ENCODE results near the gene PLA2G2A. TPM values are rescaled to one million over a fixed set of nuclear protein-coding genes. Genes with fewer than 3 reads are reported as not detected.

Gene PLA2G2A
- total RNA-seq, 1 donor: not detected

Other genes with a start within 250 kb of the PLA2G2A start
- 11.1 TPM for gene TMCO4, start 179.7 kb downstream of the PLA2G2A start, total RNA-seq
- not detected for gene RNF186, start 164.3 kb downstream of the PLA2G2A start, total RNA-seq
- gene OTUD3, start 97.2 kb downstream of the PLA2G2A start, total RNA-seq: 8.7 TPM
- gene PLA2G2E, start 56.0 kb downstream of the PLA2G2A start, total RNA-seq: not detected
- gene PLA2G5, start 90.6 kb upstream of the PLA2G2A start, total RNA-seq: not detected
- not detected for gene PLA2G2D, start 139.9 kb upstream of the PLA2G2A start, total RNA-seq
- not detected for gene PLA2G2F, start 159.7 kb upstream of the PLA2G2A start, total RNA-seq
- 0.52 TPM for gene UBXN10, start 206.5 kb upstream of the PLA2G2A start, total RNA-seq
- gene PLA2G2C, start 206.9 kb upstream of the PLA2G2A start, total RNA-seq: under 0.01 TPM